Sigmoid colon (tissue), 4 donors: Measurements from ENCODE around the gene NOC4L.

Experiments used
- CTCF ChIP-seq, 4 experiments: fragments of 450-650 bp in 3 of 4; fragments of 200-600 bp in 1 of 4; IDR thresholded peaks; one replicate each; pipeline ENCODE4 v1.5.1; 2016 to 2019; ENCODE audit warnings: antibody characterized with exemption in 4 of 4, mild to moderate bottlenecking in 3 of 4, moderate library complexity in 2 of 4
- POLR2A ChIP-seq, 2 donors: fragments of 450-650 bp; IDR thresholded peaks; one replicate each; pipeline ENCODE4 v1.6.1; 2016; ENCODE audit warnings: antibody characterized with exemption in 2 of 2, mild to moderate bottlenecking in 2 of 2, moderate library complexity in 2 of 2
- POLR2AphosphoS5 ChIP-seq, 4 donors: sonication (generic); formaldehyde crosslinking; IDR thresholded peaks; one replicate each; pipeline ENCODE4 v1.6.1; 2017; ENCODE audit warnings: antibody characterized with exemption in 4 of 4

GRCh38 chr12:132116709-132117557 lies 27.3 kb upstream of the NOC4L start:
- TF ChIP-seq CTCF (IDR thresholded peaks at IDR 0.05) (no peak), POLR2A (IDR thresholded peaks at IDR 0.05) (no peak), POLR2AphosphoS5 (IDR thresholded peaks at IDR 0.05) (no peak)
